ENCODE results near the gene SORCS2.

- TF ChIP-seq SIN3A (conservative IDR thresholded peaks at IDR 0.05 in 1 of 2, IDR thresholded peaks at IDR 0.05 in 1 of 2; ENCODE audit: low read depth in 1 of 2, low read length in 2 of 2) (no peak), CTCF (IDR thresholded peaks at IDR 0.05; ENCODE audit: control extremely low read depth in 1 of 3, insufficient read depth in 1 of 3, low read depth in 1 of 3, low read length in 3 of 3) (no peak)
Measured at GRCh38 chr4:7154351-7154981, 37.9 kb upstream of the SORCS2 start.
